H9 (cell line): Measurements from ENCODE around the gene FREY1. TPM values are rescaled to one million over a fixed set of nuclear protein-coding genes. Genes with fewer than 3 reads are reported as not detected.

ENCODE experiments used
- DNase-seq: peaks from one replicate; pipeline ENCODE4 v3.0.0-alpha.2; 2017
- H2AFZ ChIP-seq: one replicate; pipeline ENCODE4 v1.6.1; 2013; ENCODE audit warnings: mild to moderate bottlenecking, low read length, control low read depth, moderate library complexity
- H2AK5ac ChIP-seq: 2 replicates; pipeline ENCODE4 v1.6.1; 2013; ENCODE audit warnings: low read length, control low read depth, mixed read lengths; ENCODE audit not compliant: insufficient read length
- H2BK120ac ChIP-seq: one replicate; pipeline ENCODE4 v1.6.1; 2013; ENCODE audit warnings: low read depth, mild to moderate bottlenecking, low read length, control low read depth, inconsistent platforms; ENCODE audit not compliant: poor library complexity, severe bottlenecking
- H2BK12ac ChIP-seq: 2 replicates; pipeline ENCODE4 v1.6.1; 2013; ENCODE audit warnings: low read length, control low read depth, mixed read lengths, low read depth; ENCODE audit not compliant: insufficient read length
- H2BK15ac ChIP-seq: 2 replicates; pipeline ENCODE4 v1.6.1; 2013; ENCODE audit warnings: low read depth, low read length, control low read depth
- H2BK20ac ChIP-seq: one replicate; pipeline ENCODE4 v1.6.1; 2013; ENCODE audit warnings: low read depth, mild to moderate bottlenecking, low read length, control low read depth, inconsistent platforms; ENCODE audit not compliant: poor library complexity, severe bottlenecking
- H2BK5ac ChIP-seq: 2 replicates; pipeline ENCODE4 v1.6.1; 2013; ENCODE audit warnings: low read length, control low read depth, mixed read lengths; ENCODE audit not compliant: insufficient read length
- H3K14ac ChIP-seq: 2 replicates; pipeline ENCODE4 v1.6.1; 2013; ENCODE audit warnings: low read length, control low read depth; ENCODE audit not compliant: insufficient read depth
- H3K18ac ChIP-seq: 2 replicates; pipeline ENCODE4 v1.6.1; 2013; ENCODE audit warnings: low read depth, mild to moderate bottlenecking, mixed read lengths, low read length, control low read depth; ENCODE audit not compliant: insufficient read length
- H3K23ac ChIP-seq: 2 replicates; pipeline ENCODE4 v1.6.1; 2013; ENCODE audit warnings: low read length, control low read depth, mixed read lengths, low read depth; ENCODE audit not compliant: insufficient read length
- H3K23me2 ChIP-seq: 2 replicates; pipeline ENCODE4 v1.6.1; 2013; ENCODE audit warnings: low read depth, mild to moderate bottlenecking, mixed read lengths, low read length, control low read depth; ENCODE audit not compliant: insufficient read length, poor library complexity, severe bottlenecking
- H3K27ac ChIP-seq: 2 replicates; pipeline ENCODE4 v1.5.1; 2013; ENCODE audit warnings: low read length, control low read depth, mixed read lengths, low read depth; ENCODE audit not compliant: insufficient read length
- H3K27me3 ChIP-seq: 2 replicates; pipeline ENCODE4 v1.6.1; 2013; ENCODE audit warnings: low read length, control low read depth, inconsistent platforms; ENCODE audit not compliant: insufficient read depth
- H3K4ac ChIP-seq: 2 replicates; pipeline ENCODE4 v1.6.1; 2013; ENCODE audit warnings: low read depth, mild to moderate bottlenecking, control low read depth, inconsistent platforms, low read length, moderate library complexity
- H3K4me1 ChIP-seq: 2 replicates; pipeline ENCODE4 v1.6.1; 2013; ENCODE audit warnings: low read length, control low read depth, inconsistent platforms; ENCODE audit not compliant: insufficient read depth
- H3K4me2 ChIP-seq: 2 replicates; pipeline ENCODE4 v1.6.1; 2013; ENCODE audit warnings: low read length, control low read depth, mixed read lengths; ENCODE audit not compliant: insufficient read length, insufficient read depth
- H3K56ac ChIP-seq: 2 replicates; pipeline ENCODE4 v1.6.1; 2013; ENCODE audit warnings: low read depth, mild to moderate bottlenecking, mixed read lengths, low read length, control low read depth; ENCODE audit not compliant: insufficient read length
- H3K79me1 ChIP-seq: 2 replicates; pipeline ENCODE4 v1.6.1; 2013; ENCODE audit warnings: low read depth, mild to moderate bottlenecking, moderate library complexity, low read length, control low read depth, inconsistent platforms; ENCODE audit not compliant: insufficient read depth, poor library complexity, severe bottlenecking
- H3K79me2 ChIP-seq: 2 replicates; pipeline ENCODE4 v1.6.1; 2013; ENCODE audit warnings: low read length, control low read depth, inconsistent platforms; ENCODE audit not compliant: insufficient read depth
- H3K9ac ChIP-seq: 2 replicates; pipeline ENCODE4 v1.6.1; 2013; ENCODE audit warnings: low read length, control low read depth, mixed read lengths; ENCODE audit not compliant: insufficient read length; ENCODE audit errors: extremely low read depth
- H3K9me3 ChIP-seq: one replicate; pipeline ENCODE4 v1.6.1; 2013; ENCODE audit warnings: low read depth, low read length, inconsistent platforms; ENCODE audit not compliant: control insufficient read depth
- H3T11ph ChIP-seq: one replicate; pipeline ENCODE4 v1.6.1; 2013; ENCODE audit warnings: mild to moderate bottlenecking, low read length, control low read depth, inconsistent platforms
- H4K20me1 ChIP-seq: one replicate; pipeline ENCODE4 v1.6.1; 2013; ENCODE audit not compliant: control insufficient read depth, insufficient read length, insufficient read depth
- H4K5ac ChIP-seq: 2 replicates; pipeline ENCODE4 v1.6.1; 2013; ENCODE audit warnings: low read depth, mild to moderate bottlenecking, mixed read lengths, low read length, control low read depth; ENCODE audit not compliant: insufficient read length
- H4K8ac ChIP-seq: replicated peaks from 2 replicates; pipeline ENCODE4 v1.6.1; 2013; ENCODE audit warnings: low read length, control low read depth, mixed read lengths, low read depth; ENCODE audit not compliant: insufficient read length
- H4K91ac ChIP-seq: 2 replicates; pipeline ENCODE4 v1.6.1; 2013; ENCODE audit warnings: low read depth, mild to moderate bottlenecking, moderate library complexity, mixed read lengths, low read length, control low read depth; ENCODE audit not compliant: insufficient read length
- H3K27ac Mint-ChIP-seq, 3 experiments: 2 replicates in 2 of 3; 3 replicates in 1 of 3; pipeline ENCODE4 v1.8.0; 2020 to 2021; ENCODE audit warnings: mixed read lengths in 3 of 3, mild to moderate bottlenecking in 1 of 3, moderate library complexity in 1 of 3
- H3K27me3 Mint-ChIP-seq: 2 replicates; pipeline ENCODE4 v1.8.0; 2021; ENCODE audit warnings: low read depth, mild to moderate bottlenecking, moderate library complexity, mixed read lengths
- H3K36me3 Mint-ChIP-seq, 3 experiments: 2 replicates in 2 of 3; 3 replicates in 1 of 3; pipeline ENCODE4 v1.8.0; 2020 to 2021; ENCODE audit warnings: low read depth in 3 of 3, mixed read lengths in 3 of 3; ENCODE audit not compliant: insufficient read depth in 1 of 3
- H3K4me1 Mint-ChIP-seq, 2 experiments: 2 replicates each; pipeline ENCODE4 v1.8.0; 2020; ENCODE audit warnings: mixed read lengths in 2 of 2
- H3K4me3 Mint-ChIP-seq, 2 experiments: 2 replicates in 1 of 2; 3 replicates in 1 of 2; pipeline ENCODE4 v1.8.0; 2020 to 2021; ENCODE audit warnings: mild to moderate bottlenecking in 2 of 2, mixed read lengths in 2 of 2, moderate library complexity in 1 of 2
- H3K9me3 Mint-ChIP-seq, 2 experiments: 2 replicates in 1 of 2; 3 replicates in 1 of 2; pipeline ENCODE4 v1.8.0; 2020; ENCODE audit warnings: mild to moderate bottlenecking in 2 of 2, mixed read lengths in 2 of 2, moderate library complexity in 1 of 2
- CTCF ChIP-seq: fragments of 200-600 bp; sonication (generic); conservative IDR thresholded peaks from 3 replicates; pipeline ENCODE4 v1.8.0; 2021; ENCODE audit warnings: antibody characterized with exemption, mild to moderate bottlenecking
- WGBS: extraction: QIAGEN DNeasy Blood & Tissue Kit; methylation state at CpG from one replicate; pipeline ENCODE4 v1.1.7; 2013; ENCODE audit warnings: missing lambda C conversion rate, low lambda C conversion rate, mixed read lengths; ENCODE audit not compliant: insufficient read length; ENCODE audit errors: extremely low coverage; 5-methylcytosine and 5-hydroxymethylcytosine counted together
- total RNA-seq: library from RNA; stranded (reverse); gene quantifications from 2 replicates; pipeline ENCODE4 v1.2.1, GENCODE V29; 2021

Gene FREY1
- total RNA-seq, 1 experiment from 2014 or later: 2.1 TPM

- H3K18ac ChIP-seq: no peak overlapping the region
- H3K23me2 ChIP-seq: no peaks in the 10 kb centered on the region
- no peaks in the 10 kb centered on the region for H3K27me3 ChIP-seq
- no peak overlapping the region for H3K56ac ChIP-seq
- H2AFZ ChIP-seq: no peak overlapping the region
- H2AK5ac ChIP-seq: no peak overlapping the region
- H3K23ac ChIP-seq: no peak overlapping the region
- H2BK5ac ChIP-seq: no peak overlapping the region
- H3K14ac ChIP-seq: no peak overlapping the region
- no peak overlapping the region for H4K91ac ChIP-seq
- peaks cover 2% of the 10 kb centered on the region; the same call in 1 of the 2 replicates for H3K4me1 ChIP-seq
- H3T11ph ChIP-seq: no peak overlapping the region
- Mint-ChIP-seq H3K27ac (no peak overlapping the region), H3K27me3 (no peaks in the 10 kb centered on the region), H3K36me3 (peaks cover 3 to 41% (median 32%) of the 10 kb centered on the region in 3 experiments), H3K4me3 (peak overlapping the region in 1 of 2 experiments; percentile 51; a peak in 1 of 5 replicates), H3K9me3 (no peaks in the 10 kb centered on the region), H3K4me1 (peaks cover 25 to 26% of the 10 kb centered on the region in 2 experiments)
- TF ChIP-seq CTCF: peak; percentile 95
- H3K79me1 ChIP-seq: no peaks in the 10 kb centered on the region
- no peak overlapping the region for H4K8ac ChIP-seq
- no peak overlapping the region for H3K4me2 ChIP-seq
- WGBS: no CpG with 5 or more reads among the region's 9 CpGs
- H3K9me3 ChIP-seq: no peaks in the 10 kb centered on the region
- no peak overlapping the region for H2BK12ac ChIP-seq
- no peak overlapping the region for H4K5ac ChIP-seq
- H3K4ac ChIP-seq: no peak overlapping the region
- H3K79me2 ChIP-seq: no peaks in the 10 kb centered on the region
- H2BK20ac ChIP-seq: no peak overlapping the region
- no peak overlapping the region for H3K9ac ChIP-seq
- no peaks in the 10 kb centered on the region for H4K20me1 ChIP-seq
- no peak overlapping the region for H2BK120ac ChIP-seq
- H2BK15ac ChIP-seq: no peak overlapping the region
- no peak overlapping the region for H3K27ac ChIP-seq
- DNase-seq: peak; percentile 93
These were observed 34.3 kb downstream of the FREY1 start for GRCh38 chr11:45872651-45873356.
